NCI-H82 (cell line): ENCODE data around the gene NDUFA5.

ENCODE experiments used
- DNase-seq: peaks from one replicate; lab custom pipeline; 2025; lab: John Stamatoyannopoulos, UW

NDUFA5 gene

DNA sequence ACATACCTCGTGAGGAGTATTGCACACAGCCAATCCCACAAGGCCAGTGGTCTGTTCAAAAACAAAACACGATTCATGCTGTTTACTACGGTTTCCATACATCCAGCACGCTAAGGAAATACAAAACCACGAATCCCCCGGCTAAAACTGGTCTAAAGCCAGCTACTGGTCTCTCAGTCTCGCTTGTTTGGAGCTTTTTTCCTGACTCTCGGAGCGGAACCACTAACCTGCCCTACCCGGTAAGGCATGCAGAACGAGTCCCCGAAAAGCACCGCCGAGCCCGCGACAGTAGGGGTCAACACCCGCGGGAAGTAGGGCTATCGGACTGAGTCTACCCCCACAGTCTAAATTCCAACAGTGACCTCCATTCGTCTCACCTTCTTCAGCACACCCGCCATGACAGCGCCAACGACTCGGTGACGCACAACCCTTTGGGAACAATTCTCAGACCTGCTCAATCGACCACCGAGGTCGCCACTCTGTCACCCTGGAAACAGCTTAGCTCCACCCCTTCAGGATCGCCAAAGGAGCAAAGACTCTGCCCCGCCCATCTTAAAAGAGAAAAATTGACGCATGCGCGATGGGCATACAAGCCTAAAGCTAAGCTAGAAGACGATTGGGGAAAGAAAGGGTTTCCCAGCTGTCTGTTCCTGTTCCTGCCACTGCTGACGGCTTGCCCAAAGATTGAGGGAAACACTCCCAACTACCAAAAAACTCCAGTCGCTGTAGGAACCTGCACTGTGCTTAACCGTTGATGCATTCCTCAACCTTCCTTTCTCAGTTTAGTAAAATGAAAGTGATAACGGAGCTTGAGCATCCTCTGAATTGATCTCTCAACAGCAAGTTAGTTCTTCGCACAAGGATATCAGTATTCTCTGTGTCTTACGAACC is at the start of gene NDUFA5:
NDUFA5 (minus strand) TSS at position 421 of the 891 bp plus-strand sequence; CDS start at position 398, 23 bp downstream.
- DNase-seq = peak; percentile 100

- DNase-seq = no peak
Observed at GRCh38 chr7:123604739-123605138, 47.1 kb upstream of the NDUFA5 start.

- peak; percentile 35 for DNase-seq
Observed at GRCh38 chr7:123602648-123603047, 45.0 kb upstream of the NDUFA5 start.

- DNase-seq = peak; percentile 95
Observed at GRCh38 chr7:123601530-123601929, 43.9 kb upstream of the NDUFA5 start, which contains the start of gene ASB15. Gene ASB15 (plus strand): TSS chr7:123601821. CDS start chr7:123614503, 12,682 bp downstream.

GRCh38 chr7:123600876-123601275 is 43.3 kb upstream of the NDUFA5 start:
- peak; percentile 80 for DNase-seq

DNA sequence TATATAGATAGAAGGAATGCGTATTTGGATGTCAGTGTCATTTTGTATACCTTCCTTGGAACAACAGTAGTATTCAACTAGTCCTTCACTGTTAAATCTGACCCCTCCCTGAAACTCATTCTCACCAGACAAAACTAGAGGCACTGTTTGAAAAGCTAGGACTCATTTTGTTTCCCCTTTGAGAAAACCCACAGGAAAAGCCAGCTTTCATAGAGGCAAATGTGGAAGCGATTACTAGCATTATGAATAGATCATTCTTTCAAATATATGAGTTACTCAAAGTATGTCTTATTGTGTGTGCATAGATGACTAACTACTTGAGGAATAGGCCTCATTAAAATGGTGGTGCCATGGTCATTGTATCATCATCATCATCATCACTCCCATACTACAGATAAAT is 42.1 kb upstream of the NDUFA5 start:
- DNase-seq = no peak

GRCh38 chr7:123598657-123599056 is 41.0 kb upstream of the NDUFA5 start:
- no peak for DNase-seq

DNA sequence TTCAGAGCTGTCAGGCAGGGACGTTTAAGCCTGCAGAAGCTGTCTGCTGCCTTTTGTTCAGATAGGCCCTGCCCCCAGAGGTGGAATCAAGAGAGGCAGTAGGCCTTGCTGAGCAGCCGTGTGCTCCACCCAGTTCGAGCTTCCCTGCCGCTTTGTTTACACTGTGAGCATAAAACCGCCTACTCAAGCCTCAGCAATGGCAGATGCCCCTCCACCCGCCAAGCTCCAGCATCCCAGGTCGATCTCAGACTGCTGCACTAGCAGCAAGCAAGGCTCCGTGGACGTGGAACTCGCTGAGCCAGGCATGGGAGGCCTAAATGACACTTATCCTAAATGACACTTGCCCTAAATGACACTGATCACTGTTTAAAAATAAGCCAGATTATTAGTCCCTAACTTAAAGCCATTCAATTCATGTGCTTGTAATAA is 37.2 kb upstream of the NDUFA5 start:
- DNase-seq = peak; percentile 52

GRCh38 chr7:123588376-123588775 is 30.8 kb upstream of the NDUFA5 start:
- no peak for DNase-seq

- no peak for DNase-seq
Observed at GRCh38 chr7:123583821-123584220, 26.2 kb upstream of the NDUFA5 start.

DNA sequence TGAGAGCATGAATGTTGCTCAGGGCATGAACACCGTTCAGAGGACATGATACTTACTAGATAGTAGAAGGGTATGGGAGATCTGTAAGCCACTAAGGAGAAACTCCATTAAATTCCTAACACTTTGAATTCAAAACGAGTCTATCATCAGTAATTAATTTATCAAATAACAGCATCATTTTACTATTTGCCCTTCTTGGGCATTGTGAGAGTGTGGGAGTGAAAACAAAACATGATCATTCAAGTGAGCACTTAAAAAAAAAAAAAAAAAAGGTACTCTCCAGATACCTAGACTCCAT is 23.5 kb upstream of the NDUFA5 start:
- no peak for DNase-seq

- peak; percentile 80 for DNase-seq
Observed at GRCh38 chr7:123580406-123581161, 23.0 kb upstream of the NDUFA5 start.

DNA sequence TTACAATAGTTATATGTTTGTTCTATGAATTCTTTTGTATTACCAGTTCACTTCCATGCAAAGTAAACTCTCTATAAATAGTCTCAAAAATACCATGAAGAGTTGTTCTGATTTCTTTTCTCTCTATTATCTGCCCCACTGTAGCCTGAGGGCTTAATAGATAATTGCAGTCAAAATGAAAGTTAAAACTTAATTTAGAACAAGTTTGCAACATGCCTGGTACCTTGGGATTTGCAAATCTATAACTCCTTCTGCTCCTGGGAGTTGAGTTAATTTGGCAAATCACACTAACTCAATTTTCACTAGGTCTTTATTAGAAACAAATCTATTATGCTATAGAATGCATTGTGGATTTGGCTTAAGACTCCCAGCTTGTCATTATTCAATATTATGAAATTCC is 21.8 kb upstream of the NDUFA5 start:
- DNase-seq = no peak

DNA sequence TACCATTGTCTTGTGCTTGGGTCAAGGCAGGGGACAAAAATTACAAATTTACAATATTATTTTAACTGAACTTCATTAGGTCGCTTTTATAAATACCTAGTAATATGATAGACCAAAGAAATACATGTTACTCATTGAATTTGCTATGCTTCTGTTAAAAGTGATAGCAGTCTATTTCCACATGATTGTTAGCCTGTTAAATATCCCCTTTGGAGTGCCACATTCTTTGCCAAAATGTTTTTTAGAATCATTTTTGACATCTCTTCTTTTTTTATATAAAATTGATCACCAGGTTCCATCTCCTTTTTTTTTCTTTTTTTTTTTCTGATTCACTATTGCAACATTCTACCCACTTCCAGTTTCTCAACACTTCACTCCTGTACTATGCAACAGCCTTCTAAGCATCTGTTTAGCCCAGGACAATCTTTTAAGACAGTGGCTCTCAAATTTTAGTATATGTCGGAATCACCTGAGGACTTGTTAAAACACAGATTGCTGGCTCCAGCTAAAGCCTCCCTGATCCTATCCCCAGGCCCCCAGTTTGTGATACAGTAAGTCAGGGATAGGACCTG is 16.4 kb upstream of the NDUFA5 start:
- no peak for DNase-seq

DNA sequence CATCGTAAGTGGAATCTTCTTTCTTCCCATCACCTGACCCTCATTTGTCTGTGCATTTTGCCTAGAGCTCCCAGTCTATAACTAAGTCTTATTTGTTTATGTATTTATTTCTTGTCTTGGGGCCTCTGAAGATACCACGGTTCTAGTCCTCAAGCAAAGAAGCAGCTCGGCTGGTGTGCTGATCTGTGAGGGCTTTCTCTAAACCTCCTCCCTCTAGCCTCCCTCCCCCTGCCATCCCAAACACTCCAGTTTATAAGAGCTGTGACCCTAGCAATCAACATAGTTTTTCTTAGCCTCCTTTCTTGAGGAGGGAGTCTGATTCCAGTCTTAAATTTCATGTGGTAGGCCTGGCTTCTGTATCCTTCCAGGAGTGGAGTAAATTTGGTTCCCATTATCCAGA is 15.7 kb upstream of the NDUFA5 start:
- DNase-seq = no peak

- no peak for DNase-seq
Observed at GRCh38 chr7:123571684-123572083, 14.1 kb upstream of the NDUFA5 start.

DNA sequence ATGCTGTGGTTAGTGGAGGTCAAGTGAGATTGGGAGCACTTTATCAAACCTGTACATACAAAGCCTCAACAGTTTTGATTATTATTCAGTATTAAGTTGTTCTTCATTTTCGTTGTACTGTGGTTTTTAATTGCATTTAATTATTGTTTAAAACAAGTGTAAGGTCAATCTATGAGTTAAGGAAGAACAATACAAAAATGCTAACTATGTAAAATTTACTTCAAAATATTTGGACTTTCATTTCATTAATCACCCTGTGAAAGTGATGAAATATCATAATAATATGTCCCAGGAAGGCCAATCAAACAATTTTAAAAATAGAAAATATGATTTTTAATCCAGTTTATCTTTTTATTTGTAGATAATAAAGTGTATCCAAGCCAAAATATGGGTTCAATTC is 13.6 kb upstream of the NDUFA5 start:
- DNase-seq = no peak

- DNase-seq = peak; percentile 53
Observed at GRCh38 chr7:123570390-123571182, 13.0 kb upstream of the NDUFA5 start.

DNA sequence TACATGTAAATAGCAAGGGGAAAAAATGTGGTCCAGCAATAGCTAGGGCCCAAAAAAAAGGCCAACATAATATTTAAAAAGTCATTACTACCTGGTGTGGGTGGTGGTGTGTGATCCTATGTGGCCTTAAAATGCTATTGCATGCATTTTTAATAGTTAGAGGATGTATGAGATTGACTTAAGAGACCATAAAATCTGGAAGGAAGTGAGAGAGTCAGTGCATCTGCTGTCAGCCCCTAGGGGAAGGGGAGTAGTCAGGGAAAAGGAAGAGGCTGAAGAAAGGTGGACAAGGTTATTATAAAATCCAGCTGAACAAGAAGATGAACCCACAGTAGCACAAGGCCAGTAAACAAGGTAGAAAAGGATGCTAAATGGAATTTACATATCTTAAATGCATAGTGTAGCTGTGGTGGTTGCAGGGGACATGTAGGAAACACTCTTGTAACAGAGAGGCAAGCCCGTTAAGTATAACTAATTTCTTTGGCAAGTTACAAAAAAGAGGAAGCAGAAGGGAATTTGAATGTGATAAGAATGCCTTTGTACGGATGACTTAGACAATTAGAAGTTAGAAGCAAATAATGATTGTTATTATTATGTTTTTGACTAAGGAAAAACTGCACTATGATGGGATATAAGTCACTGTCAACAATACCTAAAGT is 11.9 kb upstream of the NDUFA5 start:
- no peak for DNase-seq

- no peak for DNase-seq
Observed at GRCh38 chr7:123562121-123562520, 4.5 kb upstream of the NDUFA5 start.

DNA sequence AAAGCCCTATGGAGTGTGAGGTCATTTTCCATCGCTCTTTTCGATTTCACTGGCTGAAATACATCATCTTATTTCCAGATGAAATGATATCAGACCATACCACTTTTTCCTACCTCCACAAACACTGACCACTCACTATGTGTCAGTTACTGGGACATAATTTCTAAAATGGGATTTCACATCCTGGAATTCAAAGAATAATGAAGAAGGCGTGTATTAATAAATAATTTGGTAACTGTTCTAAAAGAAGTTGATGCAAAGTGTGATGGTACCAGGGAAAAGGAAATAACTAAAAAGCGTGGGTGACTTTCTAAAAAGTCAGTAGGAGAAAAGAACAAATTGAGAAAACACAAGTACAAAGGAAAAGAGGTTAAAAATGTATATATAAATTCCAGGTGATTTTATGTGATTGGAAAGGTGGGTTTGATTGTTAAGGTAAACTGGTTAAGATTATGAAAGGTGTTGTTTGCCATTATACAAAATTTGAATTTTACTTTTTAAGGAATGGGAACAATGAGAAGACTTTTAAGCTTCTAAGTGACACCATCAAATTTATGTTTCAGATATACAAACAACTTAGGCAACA is 764 bp upstream of the NDUFA5 start:
- DNase-seq = no peak
